PC-9 (cell line): ENCODE measurements around the gene KIZ.

Source experiments
- EZH2 ChIP-seq: fragments of 200-600 bp; sonication (generic); IDR thresholded peaks from 2 replicates; pipeline ENCODE4 v1.8.0; 2017; ENCODE audit warnings: antibody characterized with exemption, low read depth
- TF ChIP-seq, protein P1 (sequence below): fragments of 200-600 bp; sonication (generic); conservative IDR thresholded peaks from 2 replicates; pipeline ENCODE4 v1.6.1; 2017; ENCODE audit warnings: mixed run types, antibody characterized with exemption, mild to moderate bottlenecking, moderate library complexity

DNA sequence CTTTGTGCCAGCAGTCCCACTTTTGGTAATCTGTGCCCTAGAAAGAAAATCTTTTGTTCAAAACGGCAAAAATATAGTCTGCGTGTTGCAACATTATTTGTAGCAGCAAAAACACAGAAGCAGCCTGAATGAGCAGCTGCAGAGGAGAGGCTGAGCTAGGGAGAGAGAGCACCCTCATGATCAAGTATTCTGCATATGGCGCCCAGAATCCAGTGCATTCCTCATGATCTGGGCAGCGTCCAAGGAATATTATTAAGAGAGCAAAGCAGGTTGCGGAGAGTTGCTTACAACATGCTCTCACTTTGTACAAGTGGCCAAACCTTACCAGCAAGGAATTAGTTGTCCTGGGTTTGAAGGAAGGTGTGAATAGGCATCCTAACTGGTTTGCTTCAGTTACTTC lies 25.9 kb downstream of the KIZ start:
- TF ChIP-seq, protein P1, sequence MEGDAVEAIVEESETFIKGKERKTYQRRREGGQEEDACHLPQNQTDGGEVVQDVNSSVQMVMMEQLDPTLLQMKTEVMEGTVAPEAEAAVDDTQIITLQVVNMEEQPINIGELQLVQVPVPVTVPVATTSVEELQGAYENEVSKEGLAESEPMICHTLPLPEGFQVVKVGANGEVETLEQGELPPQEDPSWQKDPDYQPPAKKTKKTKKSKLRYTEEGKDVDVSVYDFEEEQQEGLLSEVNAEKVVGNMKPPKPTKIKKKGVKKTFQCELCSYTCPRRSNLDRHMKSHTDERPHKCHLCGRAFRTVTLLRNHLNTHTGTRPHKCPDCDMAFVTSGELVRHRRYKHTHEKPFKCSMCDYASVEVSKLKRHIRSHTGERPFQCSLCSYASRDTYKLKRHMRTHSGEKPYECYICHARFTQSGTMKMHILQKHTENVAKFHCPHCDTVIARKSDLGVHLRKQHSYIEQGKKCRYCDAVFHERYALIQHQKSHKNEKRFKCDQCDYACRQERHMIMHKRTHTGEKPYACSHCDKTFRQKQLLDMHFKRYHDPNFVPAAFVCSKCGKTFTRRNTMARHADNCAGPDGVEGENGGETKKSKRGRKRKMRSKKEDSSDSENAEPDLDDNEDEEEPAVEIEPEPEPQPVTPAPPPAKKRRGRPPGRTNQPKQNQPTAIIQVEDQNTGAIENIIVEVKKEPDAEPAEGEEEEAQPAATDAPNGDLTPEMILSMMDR: no peak
- no peak for TF ChIP-seq EZH2
